RWPE1 (cell line): Measurements from ENCODE around the gene NDUFA11.
"Not testable (repeated sequence)": the region's sequence is repeated elsewhere in the genome, so short reads cannot be mapped to it uniquely, and the experiment has no call there.

Source experiments
- CTCF ChIA-PET: fragments of 350-600 bp; sonication (Branson Sonifier 250); formaldehyde crosslinking; extraction: SDS; loops from one replicate; lab custom pipeline; 2021; lab: Yijun Ruan, JAX
- POLR2A ChIA-PET: fragments of 400-600 bp; formaldehyde crosslinking; extraction: SDS; loops from one replicate; lab custom pipeline; 2020; ENCODE audit warnings: antibody characterized with exemption; ENCODE audit not compliant: low non-redundant PET; lab: Yijun Ruan, JAX
- DNase-seq: peaks from one replicate; pipeline ENCODE4 v3.0.0; 2012; ENCODE audit warnings: low spot score
- H3K27ac ChIP-seq: fragments of 450-650 bp; 2 replicates; pipeline ENCODE4 v1.5.1; 2017
- TF ChIP-seq, protein P1 (sequence below): fragments of 450-650 bp; conservative IDR thresholded peaks from 2 replicates; pipeline ENCODE4 v1.5.1; 2017; ENCODE audit warnings: low read depth, mild to moderate bottlenecking

The NDUFA11 gene

DNA sequence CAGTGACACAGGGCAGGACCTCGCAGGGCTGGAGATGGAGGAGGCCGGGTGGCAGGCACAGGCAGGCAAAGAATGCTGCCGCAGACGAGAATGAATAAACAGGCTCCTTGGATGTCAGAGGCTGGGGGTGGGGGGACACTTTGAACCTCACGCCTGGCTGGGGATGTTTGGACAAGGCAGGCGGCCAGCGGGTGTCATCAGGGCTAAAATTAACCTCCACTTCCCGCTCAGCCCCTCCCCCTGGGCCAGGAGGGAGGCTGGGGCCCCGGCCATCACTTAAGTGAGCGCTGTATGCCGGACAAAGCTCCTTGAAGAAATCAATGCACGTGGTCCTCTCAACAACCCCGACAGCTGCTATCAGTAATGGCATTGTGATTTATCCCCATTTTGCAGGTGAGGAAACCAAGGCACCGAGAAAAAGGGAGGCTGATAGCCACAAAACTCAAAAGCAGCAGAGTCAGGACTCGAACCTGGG, 22.9 kb downstream of the NDUFA11 start:
- ChIA-PET CTCF (interaction anchor here (1.0 kb wide), 1 partner anchor 9 kb away, joined by 4 read pairs; no protein-coding TSS in a partner anchor), POLR2A (no interaction called here)
- DNase-seq = peak; percentile 53
- no peak overlapping the region for H3K27ac ChIP-seq
- TF ChIP-seq, protein P1, sequence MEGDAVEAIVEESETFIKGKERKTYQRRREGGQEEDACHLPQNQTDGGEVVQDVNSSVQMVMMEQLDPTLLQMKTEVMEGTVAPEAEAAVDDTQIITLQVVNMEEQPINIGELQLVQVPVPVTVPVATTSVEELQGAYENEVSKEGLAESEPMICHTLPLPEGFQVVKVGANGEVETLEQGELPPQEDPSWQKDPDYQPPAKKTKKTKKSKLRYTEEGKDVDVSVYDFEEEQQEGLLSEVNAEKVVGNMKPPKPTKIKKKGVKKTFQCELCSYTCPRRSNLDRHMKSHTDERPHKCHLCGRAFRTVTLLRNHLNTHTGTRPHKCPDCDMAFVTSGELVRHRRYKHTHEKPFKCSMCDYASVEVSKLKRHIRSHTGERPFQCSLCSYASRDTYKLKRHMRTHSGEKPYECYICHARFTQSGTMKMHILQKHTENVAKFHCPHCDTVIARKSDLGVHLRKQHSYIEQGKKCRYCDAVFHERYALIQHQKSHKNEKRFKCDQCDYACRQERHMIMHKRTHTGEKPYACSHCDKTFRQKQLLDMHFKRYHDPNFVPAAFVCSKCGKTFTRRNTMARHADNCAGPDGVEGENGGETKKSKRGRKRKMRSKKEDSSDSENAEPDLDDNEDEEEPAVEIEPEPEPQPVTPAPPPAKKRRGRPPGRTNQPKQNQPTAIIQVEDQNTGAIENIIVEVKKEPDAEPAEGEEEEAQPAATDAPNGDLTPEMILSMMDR = no peak

DNA sequence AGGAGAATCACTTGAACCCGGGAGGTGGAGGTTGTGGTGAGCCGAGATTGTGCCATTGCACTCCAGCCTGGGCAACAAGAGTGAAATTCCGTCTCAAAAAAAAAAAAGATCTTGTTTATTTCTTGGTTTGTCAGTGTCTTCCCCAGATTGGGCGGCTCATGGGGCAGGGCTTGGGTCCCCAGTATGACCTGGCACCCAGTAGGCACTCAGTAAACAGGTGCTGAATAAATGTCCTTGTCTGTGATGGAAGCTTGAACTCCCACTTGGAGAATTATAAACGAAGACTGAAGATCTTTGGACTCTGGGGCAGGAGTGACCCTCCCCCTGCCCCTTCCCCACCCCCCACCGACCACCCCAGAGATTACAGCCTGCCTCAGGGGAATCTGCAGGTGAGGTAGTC, 23.4 kb downstream of the NDUFA11 start:
- TF ChIP-seq, protein P1 = no peak
- DNase-seq = no peak
- H3K27ac ChIP-seq = no peak overlapping the region
- POLR2A ChIA-PET = no interaction called here
- CTCF ChIA-PET = interaction anchor here (1.0 kb wide), 1 partner anchor 8 kb away, joined by 4 read pairs; no protein-coding TSS in a partner anchor

DNA sequence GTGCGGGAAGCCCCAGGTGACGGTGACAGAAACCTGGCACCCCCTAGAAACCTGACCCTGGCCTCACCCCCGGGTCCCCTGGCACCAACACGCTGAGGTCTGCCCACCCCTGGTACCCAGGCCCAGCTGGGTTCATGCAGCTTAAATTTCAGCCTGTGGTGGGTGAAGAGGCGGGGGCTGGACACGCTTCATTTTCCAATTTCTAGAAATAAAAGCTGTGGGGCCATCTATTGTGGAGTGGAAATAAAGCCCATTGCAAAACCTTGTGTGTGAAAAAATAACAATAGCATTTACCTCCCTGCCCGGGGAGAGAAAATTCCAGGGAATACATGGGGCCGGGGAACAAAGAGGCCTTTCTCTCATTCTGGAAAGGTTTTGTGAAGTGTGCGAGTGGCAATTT, 25.7 kb downstream of the NDUFA11 start:
- TF ChIP-seq, protein P1 = no peak
- H3K27ac ChIP-seq = no peak overlapping the region
- DNase-seq = no peak
- ChIA-PET POLR2A (no interaction called here), CTCF (interaction anchor here (0.6 kb wide), 1 partner anchor 9 kb away, joined by 3 read pairs; no protein-coding TSS in a partner anchor)

GRCh38 chr19:5877427-5877826, 26.2 kb downstream of the NDUFA11 start:
- ChIA-PET CTCF (interaction anchor here (0.6 kb wide), 1 partner anchor 10 kb away, joined by 3 read pairs; no protein-coding TSS in a partner anchor), POLR2A (interaction anchor here (0.6 kb wide), 1 partner anchor 140 kb away, joined by 3 read pairs; no protein-coding TSS in a partner anchor)
- no peak overlapping the region for H3K27ac ChIP-seq
- TF ChIP-seq, protein P1 = no peak
- no peak for DNase-seq

- DNase-seq, H3K27ac ChIP-seq, CTCF ChIA-PET, POLR2A ChIA-PET: not testable (repeated sequence)
These were observed 29.1 kb downstream of the NDUFA11 start for GRCh38 chr19:5874496-5874895.

DNA sequence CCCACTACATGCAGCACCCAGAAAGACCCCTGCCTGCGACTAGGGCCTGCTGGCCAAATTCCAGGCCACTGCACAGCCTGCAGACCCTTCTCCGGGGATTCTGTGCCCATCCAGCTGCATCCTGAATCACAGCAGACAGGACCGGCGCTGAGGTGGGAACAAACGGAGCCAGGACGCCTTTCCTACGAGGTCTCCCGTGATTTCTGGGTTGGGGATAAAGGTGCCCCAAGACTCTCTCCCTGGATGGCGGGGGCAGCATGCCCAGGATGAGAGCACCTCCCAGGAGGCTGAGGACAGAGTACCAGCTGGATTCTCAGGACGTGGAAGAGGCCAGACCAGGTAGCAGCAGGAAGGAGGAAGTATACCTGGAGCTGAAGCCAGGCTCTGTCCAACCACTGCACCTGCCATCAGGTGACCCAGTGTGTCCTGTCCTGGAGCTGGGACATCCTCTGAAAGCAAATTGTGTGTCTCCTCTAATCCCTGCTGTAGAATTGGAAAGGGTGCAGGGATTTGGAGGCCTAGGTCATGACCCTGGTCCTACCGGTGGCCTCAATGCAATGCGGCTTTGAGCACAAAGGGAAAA, 29.9 kb downstream of the NDUFA11 start:
- POLR2A ChIA-PET = no interaction called here
- no peak for DNase-seq

DNA sequence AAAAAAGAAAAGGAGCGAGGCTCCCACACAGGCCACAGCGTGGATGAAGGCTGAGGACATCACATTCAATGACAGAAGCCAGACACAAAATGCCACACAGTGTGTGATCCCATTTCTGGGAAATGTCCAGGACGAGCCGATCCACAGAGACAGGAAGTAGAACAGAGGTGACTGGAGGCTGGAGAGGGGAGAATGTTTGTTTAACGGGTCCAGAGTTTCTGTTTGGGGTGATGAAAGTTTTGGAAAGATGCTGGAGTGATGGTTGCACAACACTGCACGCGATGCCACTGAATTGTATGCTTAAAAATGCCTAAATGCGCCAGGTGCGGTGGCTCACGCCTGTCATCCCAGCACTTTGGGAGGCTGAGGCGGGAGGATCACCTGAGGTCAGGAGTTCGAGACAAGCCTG, 32.6 kb downstream of the NDUFA11 start:
- TF ChIP-seq, protein P1 = no peak
- CTCF ChIA-PET = no interaction called here

More for the DNA sequence above, 29.9 kb downstream of the NDUFA11 start:
- no peak overlapping the region for H3K27ac ChIP-seq
- CTCF ChIA-PET = no interaction called here
- TF ChIP-seq, protein P1 = no peak

More for the DNA sequence above, 32.6 kb downstream of the NDUFA11 start:
- H3K27ac ChIP-seq = no peak overlapping the region
- DNase-seq = no peak
- POLR2A ChIA-PET = no interaction called here
